ENCODE data around the gene ADCY1. TPM values are rescaled to one million over a fixed set of nuclear protein-coding genes. Genes with fewer than 3 reads are reported as not detected.

Gene ADCY1
- total RNA-seq, 1 donor from 2014 or later = 2.8 TPM

DNA sequence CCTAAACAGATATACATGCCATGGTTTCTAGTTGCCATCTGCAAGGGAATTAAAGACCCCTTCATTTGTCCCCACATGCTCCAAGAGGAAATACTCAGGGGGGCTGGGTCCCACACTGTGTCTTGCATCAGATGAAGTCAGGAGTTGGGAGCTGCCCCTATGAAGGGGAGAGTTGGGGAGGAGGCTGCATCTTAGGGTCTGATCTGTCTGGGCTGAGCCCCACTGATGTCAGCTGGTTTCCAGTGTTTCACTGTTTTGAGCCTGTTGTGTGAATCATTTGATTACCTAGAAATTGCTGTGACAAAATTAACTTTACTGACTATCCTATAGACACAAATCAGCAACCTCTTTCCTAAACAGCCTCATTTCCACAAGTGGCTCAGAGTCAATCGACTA, 4.9 kb upstream of the ADCY1 start:
- H3K9me3 Mint-ChIP-seq = no peaks in the 10 kb centered on the region
- peaks cover 30% of the 10 kb centered on the region for H3K27me3 Mint-ChIP-seq
- no peak overlapping the region for H3K4me3 Mint-ChIP-seq
- H3K4me1 Mint-ChIP-seq = peaks cover 5% of the 10 kb centered on the region
- intact Hi-C loops (cut with micrococcal nuclease) = no loop called here
- H3K36me3 Mint-ChIP-seq (ENCODE audit: low read depth) = no peaks in the 10 kb centered on the region
- H3K27ac Mint-ChIP-seq = no peak overlapping the region
- no peak for DNase-seq

- Mint-ChIP-seq H3K27me3 (peaks cover 36% of the 10 kb centered on the region), H3K4me1 (peaks cover 5% of the 10 kb centered on the region), H3K36me3 (ENCODE audit: low read depth) (no peaks in the 10 kb centered on the region), H3K27ac (no peak overlapping the region), H3K9me3 (no peaks in the 10 kb centered on the region), H3K4me3 (no peak overlapping the region)
- intact Hi-C loops (cut with micrococcal nuclease) = no loop called here
- no peak for DNase-seq
Measured at GRCh38 chr7:45570797-45571196, 3.4 kb upstream of the ADCY1 start.

DNA sequence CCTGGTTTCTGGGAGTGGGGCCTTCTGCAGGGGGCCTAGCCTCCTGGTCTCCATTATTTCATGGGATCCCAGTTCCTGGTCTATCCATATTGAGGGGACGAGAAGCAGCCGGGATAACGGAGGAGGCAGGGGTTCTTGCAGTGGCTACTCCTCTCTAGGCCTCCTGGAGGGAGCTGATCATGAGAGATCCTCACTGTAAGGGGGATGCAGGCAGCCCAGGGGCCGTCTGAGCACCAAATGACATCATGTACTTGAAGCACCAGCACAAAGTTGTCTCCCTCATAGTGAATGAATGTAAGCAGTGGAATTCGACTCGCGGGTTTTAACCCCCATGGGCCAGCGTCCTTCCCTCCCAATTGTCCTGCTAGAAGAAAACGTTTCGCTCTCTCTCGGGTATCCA, 964 bp upstream of the ADCY1 start:
- DNase-seq = no peak
- Mint-ChIP-seq H3K27me3 (peaks cover 47% of the 10 kb centered on the region), H3K9me3 (no peaks in the 10 kb centered on the region), H3K36me3 (ENCODE audit: low read depth) (no peaks in the 10 kb centered on the region), H3K27ac (no peak overlapping the region), H3K4me1 (peaks cover 5% of the 10 kb centered on the region), H3K4me3 (peak overlapping the region; percentile 57)
- intact Hi-C loops (cut with micrococcal nuclease) = no loop called here

- Mint-ChIP-seq H3K4me3 (no peak overlapping the region), H3K27ac (no peak overlapping the region), H3K27me3 (peaks cover 47% of the 10 kb centered on the region), H3K4me1 (peaks cover 5% of the 10 kb centered on the region), H3K36me3 (ENCODE audit: low read depth) (no peaks in the 10 kb centered on the region), H3K9me3 (no peaks in the 10 kb centered on the region)
- DNase-seq = no peak
- intact Hi-C loops (cut with micrococcal nuclease) = no loop called here
Measured at GRCh38 chr7:45574416-45574668, 174 bp downstream of the ADCY1 start.

GRCh38 chr7:45574669-45575500, 717 bp downstream of the ADCY1 start:
- intact Hi-C loops (cut with micrococcal nuclease) = no loop called here
- no peak for DNase-seq
- Mint-ChIP-seq H3K27ac (no peak overlapping the region), H3K4me1 (peaks cover 5% of the 10 kb centered on the region), H3K27me3 (peaks cover 46% of the 10 kb centered on the region), H3K4me3 (peak overlapping the region; percentile 43), H3K9me3 (no peaks in the 10 kb centered on the region), H3K36me3 (ENCODE audit: low read depth) (no peaks in the 10 kb centered on the region)

DNA sequence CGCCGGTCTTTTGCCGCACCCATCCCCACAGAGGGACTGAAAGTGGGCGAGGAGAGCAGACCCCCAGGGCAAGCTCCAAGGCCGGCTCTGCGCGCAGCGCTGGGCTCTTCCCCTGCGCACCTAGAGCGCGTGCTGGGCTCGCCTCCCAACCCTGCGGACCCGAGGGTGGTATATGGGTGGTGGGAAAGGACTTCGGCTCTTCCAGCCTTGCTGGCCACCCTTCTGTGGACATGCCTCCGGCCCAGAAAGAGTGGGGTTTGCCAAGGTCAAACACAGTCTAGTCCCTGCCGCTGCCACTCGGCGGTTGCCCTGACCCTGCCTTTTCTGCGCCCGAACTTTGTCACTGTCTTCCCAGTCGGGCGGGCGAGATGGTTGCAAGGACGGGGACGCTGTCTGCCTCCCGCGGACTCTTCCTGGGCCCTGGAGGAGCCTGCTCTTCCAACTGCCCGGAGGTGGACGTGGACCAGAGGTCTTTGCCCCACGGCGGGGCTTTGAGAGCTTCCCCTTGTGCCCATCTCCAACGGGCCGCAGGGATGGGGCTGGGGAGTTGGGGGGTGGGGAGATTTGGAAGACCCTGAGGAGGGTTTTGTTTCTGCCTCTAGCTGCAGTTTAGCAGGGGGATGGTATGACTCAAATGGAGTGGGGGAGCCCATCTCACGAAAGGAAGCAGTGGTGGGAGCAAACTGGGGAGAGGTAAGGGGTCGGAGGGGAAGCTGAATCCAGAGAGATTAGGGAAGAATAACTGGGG, 1.5 kb downstream of the ADCY1 start:
- H3K9me3 Mint-ChIP-seq = no peaks in the 10 kb centered on the region
- H3K4me3 Mint-ChIP-seq = peak overlapping the region; percentile 10
- no peak for DNase-seq
- H3K36me3 Mint-ChIP-seq (ENCODE audit: low read depth) = no peaks in the 10 kb centered on the region
- H3K27me3 Mint-ChIP-seq = peaks cover 42% of the 10 kb centered on the region
- H3K4me1 Mint-ChIP-seq = peaks cover 5% of the 10 kb centered on the region
- no peak overlapping the region for H3K27ac Mint-ChIP-seq
- intact Hi-C loops (cut with micrococcal nuclease) = no loop called here

DNA sequence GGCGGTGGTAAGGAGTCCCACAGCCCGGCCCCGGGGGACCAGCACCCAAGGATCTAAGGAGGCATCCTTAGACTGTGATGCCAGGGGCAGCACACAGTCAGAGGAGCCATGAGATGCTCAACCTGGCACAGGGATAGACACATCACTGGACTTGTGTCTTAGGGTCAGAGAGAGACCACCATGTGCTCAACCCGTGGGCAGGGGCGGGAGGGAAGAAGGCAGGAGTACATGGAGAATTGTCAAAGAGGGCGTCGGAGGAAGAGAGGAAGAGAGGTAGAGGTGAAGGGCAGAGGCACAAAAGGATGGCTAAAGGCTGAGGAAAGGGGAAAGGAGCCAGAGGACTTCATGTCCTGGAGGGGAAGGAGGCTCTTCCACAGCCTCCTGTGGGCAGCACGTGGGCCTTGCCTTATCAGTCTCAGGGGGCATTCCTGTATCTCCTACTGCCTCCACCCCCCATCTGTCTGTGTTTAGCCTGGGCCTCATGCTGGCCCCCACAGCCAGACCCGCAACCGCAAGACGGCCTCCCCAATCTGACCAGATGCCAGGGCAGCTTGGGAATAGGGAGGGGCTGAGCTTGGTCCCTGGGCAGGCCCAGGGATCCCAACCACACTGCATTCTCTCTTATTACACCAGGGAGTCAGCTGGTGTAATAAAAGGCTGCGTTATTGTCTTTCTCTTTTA, 2.2 kb downstream of the ADCY1 start:
- Mint-ChIP-seq H3K4me3 (peak overlapping the region; percentile 10), H3K4me1 (peaks cover 5% of the 10 kb centered on the region), H3K9me3 (no peaks in the 10 kb centered on the region), H3K36me3 (ENCODE audit: low read depth) (no peaks in the 10 kb centered on the region), H3K27ac (no peak overlapping the region), H3K27me3 (peaks cover 42% of the 10 kb centered on the region)
- no peak for DNase-seq
- intact Hi-C loops (cut with micrococcal nuclease) = no loop called here

GRCh38 chr7:45578022-45578421, 3.9 kb downstream of the ADCY1 start:
- Mint-ChIP-seq H3K27ac (no peak overlapping the region), H3K9me3 (no peaks in the 10 kb centered on the region), H3K4me3 (no peak overlapping the region), H3K27me3 (peaks cover 27% of the 10 kb centered on the region), H3K4me1 (peaks cover 5% of the 10 kb centered on the region), H3K36me3 (ENCODE audit: low read depth) (no peaks in the 10 kb centered on the region)
- intact Hi-C loops (cut with micrococcal nuclease) = no loop called here
- no peak for DNase-seq

DNA sequence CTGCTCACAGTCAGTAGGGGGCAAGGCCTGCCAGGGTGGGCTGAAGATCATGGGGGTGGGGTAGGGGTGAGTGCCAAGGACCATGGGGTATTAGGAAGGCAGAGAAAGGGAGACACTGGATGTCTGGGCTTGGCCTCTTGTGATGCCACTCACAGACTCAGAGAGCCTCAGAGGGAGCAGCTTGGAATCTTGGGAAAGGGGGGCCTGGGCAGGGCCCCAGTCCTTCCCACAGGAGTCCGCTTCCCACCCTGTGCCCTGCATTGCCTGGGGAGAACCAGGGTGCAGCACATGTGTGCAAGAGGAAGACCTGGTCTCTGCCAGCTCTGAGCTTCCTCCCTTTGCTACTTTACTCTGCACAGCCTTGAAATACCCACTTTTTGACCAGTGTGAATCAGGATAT, 4.3 kb downstream of the ADCY1 start:
- H3K9me3 Mint-ChIP-seq = no peaks in the 10 kb centered on the region
- no peak overlapping the region for H3K27ac Mint-ChIP-seq
- intact Hi-C loops (cut with micrococcal nuclease) = no loop called here
- H3K4me1 Mint-ChIP-seq = peaks cover 2% of the 10 kb centered on the region
- peaks cover 22% of the 10 kb centered on the region for H3K27me3 Mint-ChIP-seq
- no peaks in the 10 kb centered on the region for H3K36me3 Mint-ChIP-seq (ENCODE audit: low read depth)
- H3K4me3 Mint-ChIP-seq = no peak overlapping the region
- no peak for DNase-seq

DNA sequence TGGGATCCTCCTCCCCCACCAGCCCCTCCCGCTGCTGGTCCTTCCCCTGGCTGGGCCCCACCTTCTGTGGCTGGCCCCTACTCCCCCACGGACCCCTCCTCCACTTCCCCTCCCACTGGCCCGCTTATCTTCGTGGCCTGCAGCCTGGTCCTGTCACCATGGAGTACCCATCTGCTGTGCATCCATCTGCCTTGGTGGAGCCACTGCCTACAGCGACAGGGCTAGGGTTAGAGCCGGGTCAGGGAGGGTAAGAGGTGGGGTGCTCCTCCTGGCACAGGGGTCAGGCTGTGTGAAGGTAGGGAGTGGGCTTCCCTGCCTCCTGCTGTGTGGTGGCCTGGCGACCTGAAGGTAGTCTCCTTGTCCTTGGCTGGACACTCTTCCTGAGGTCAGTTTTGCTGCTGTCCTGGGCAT, 5.2 kb downstream of the ADCY1 start:
- Mint-ChIP-seq H3K27ac (no peak overlapping the region), H3K4me3 (no peak overlapping the region), H3K27me3 (peaks cover 17% of the 10 kb centered on the region), H3K4me1 (no peaks in the 10 kb centered on the region), H3K36me3 (ENCODE audit: low read depth) (no peaks in the 10 kb centered on the region), H3K9me3 (no peaks in the 10 kb centered on the region)
- DNase-seq = no peak
- intact Hi-C loops (cut with micrococcal nuclease) = no loop called here

DNA sequence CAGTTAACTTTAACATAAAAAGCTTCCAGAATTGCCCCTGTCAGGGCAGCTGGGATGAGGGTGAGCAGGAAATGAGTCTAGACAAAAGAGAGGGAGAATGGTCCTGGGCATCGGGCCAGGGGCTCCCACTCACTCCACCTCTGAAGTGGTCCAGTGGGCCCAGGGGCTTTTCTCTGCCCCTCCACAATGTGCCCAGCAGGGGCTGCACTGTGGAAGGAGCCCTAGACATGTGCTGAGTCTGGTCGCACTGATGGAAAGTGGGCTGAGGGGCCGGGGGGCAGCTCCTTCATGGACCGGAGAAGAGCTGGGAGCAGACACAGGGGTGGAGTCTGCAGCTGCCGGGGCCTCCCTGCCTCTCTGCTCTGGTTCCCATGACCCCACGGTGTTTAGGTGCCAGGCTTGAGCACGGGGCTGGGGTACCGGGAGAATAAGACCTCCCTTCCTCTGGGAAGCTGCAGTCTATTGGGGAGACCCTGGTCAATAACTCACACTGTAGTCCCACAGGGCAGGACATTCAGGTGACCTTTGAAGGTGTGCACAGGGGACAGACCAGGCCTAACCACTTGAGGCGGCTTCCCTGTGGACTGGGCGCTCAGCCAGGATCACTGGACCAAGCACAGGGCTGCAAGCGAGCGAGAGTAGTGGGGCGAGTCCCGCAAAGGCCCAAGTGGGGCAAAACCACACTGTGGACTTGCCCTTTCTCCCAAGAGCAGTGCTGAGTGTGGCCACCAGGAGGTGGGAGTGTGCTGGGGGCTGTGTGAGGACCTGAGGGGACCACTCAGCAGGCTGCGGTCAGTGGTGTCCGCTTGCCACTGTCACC, 6.1 kb downstream of the ADCY1 start:
- Mint-ChIP-seq H3K9me3 (no peaks in the 10 kb centered on the region), H3K27me3 (peaks cover 13% of the 10 kb centered on the region), H3K27ac (no peak overlapping the region), H3K36me3 (ENCODE audit: low read depth) (no peaks in the 10 kb centered on the region), H3K4me1 (no peaks in the 10 kb centered on the region), H3K4me3 (no peak overlapping the region)
- no peak for DNase-seq
- intact Hi-C loops (cut with micrococcal nuclease) = no loop called here

DNA sequence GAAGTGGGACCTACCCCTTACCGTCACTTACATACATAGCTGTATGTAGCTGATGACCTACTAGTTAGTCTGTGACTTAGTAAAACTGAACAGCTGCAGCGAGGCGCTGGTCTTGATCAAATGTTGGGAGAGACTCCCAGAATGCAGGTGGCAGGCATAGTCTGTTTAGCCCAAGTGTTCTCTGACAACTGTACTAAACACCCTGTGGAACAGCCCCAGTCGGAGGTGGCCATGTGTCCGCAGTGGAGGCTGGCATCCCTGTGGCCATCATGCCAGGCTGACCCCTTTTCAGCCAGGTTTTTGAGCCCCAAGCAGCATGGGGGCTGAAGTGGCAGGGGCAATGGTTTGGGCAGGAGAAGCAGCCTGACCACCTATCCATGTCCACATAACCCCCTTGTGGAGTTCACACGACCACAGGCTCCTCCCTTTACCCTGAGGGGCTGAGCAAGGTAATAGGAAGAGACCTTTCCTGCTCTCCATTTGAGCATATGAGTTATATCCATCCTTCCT, 7.2 kb downstream of the ADCY1 start:
- H3K27ac Mint-ChIP-seq = no peak overlapping the region
- DNase-seq = no peak
- intact Hi-C loops (cut with micrococcal nuclease) = no loop called here
- H3K4me3 Mint-ChIP-seq = no peak overlapping the region
- peaks cover 6% of the 10 kb centered on the region for H3K27me3 Mint-ChIP-seq
- H3K4me1 Mint-ChIP-seq = no peaks in the 10 kb centered on the region
- no peaks in the 10 kb centered on the region for H3K9me3 Mint-ChIP-seq
- no peaks in the 10 kb centered on the region for H3K36me3 Mint-ChIP-seq (ENCODE audit: low read depth)

DNA sequence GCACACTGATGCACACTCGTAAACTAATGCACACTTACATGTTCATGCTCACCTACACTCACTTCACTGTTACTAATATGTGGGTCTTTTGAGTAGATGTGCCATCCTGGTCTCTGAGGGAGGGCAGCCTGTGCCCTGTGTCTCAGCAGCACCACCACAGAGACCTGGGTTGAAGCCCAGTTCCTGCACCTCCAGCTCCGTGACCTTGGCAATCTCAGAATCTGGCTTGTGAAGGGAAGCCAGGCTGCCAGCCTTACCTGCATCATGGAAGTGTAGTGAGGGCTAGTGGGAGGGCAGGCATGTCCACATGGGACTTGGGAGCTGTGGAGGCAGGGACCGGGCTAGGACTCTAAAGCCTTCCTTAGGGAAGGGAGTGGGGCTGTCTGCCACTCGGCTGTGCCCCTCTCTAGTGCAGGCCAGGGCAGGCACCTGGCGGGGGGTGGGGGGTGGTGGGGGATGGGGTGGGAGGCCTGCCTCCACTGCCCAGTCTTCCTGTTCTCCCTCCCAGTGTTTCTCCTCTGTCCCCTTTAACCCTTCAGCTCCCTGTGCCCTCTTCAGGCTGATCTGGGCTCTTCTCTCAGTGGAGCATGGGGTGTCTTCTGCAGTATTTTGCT, 8.1 kb downstream of the ADCY1 start:
- no peaks in the 10 kb centered on the region for H3K36me3 Mint-ChIP-seq (ENCODE audit: low read depth)
- intact Hi-C loops (cut with micrococcal nuclease) = no loop called here
- peaks cover 2% of the 10 kb centered on the region for H3K27me3 Mint-ChIP-seq
- no peak overlapping the region for H3K27ac Mint-ChIP-seq
- H3K9me3 Mint-ChIP-seq = no peaks in the 10 kb centered on the region
- H3K4me3 Mint-ChIP-seq = no peak overlapping the region
- no peaks in the 10 kb centered on the region for H3K4me1 Mint-ChIP-seq
- no peak for DNase-seq
